HCT116 (cell line): ENCODE measurements around the gene SORBS1. TPM values are rescaled to one million over a fixed set of nuclear protein-coding genes. Genes with fewer than 3 reads are reported as not detected.

Source experiments
- ATAC-seq: fragments of 200-7000 bp; cut with Tn5 transposase; 2 replicates; pipeline ENCODE4 v1.9.1; 2020; ENCODE audit warnings: mild to moderate bottlenecking, moderate library complexity
- BruUV-seq: library from RNA; stranded (reverse); fragments of 400-500 nt; replicated peaks from 2 replicates; lab custom pipeline; 2021; lab: Mats Ljungman, UMichigan
- CTCF ChIA-PET: fragments of 300-600 bp; sonication (Branson Sonifier 250); formaldehyde crosslinking; loops from one replicate; lab custom pipeline; 2021; ENCODE audit warnings: antibody characterized with exemption; lab: Charles Lee
- POLR2A ChIA-PET: fragments of 300-600, 350-600 bp; sonication (Branson Sonifier 250); formaldehyde crosslinking; loops from one replicate; lab custom pipeline; 2021; ENCODE audit warnings: antibody characterized with exemption; lab: Charles Lee
- RAD21 ChIA-PET, 2 experiments: fragments of 300-600 bp; sonication (Branson Sonifier 250); formaldehyde crosslinking; loops; one replicate each; lab custom pipeline; 2023; ENCODE audit warnings: low total read pairs in 2 of 2; ENCODE audit not compliant: uncharacterized antibody in 2 of 2, unreplicated experiment in 2 of 2, low non-redundant PET in 1 of 2; lab: Charles Lee
- DNase-seq: peaks from one replicate; pipeline ENCODE4 v3.0.0-alpha.2; 2010; ENCODE audit warnings: low read depth, low spot score
- H2AFZ ChIP-seq: fragments of 200-600 bp; shearing (Covaris generic), sonication (generic); 2 replicates; pipeline ENCODE4 v1.6.1; 2017; ENCODE audit warnings: low read depth, mixed run types, mixed read lengths, antibody characterized with exemption, low read length; ENCODE audit not compliant: poor library complexity, severe bottlenecking
- H3K27ac ChIP-seq: 2 replicates; pipeline ENCODE4 v1.5.1; 2012; ENCODE audit warnings: low read depth, low read length
- H3K27me3 ChIP-seq: fragments of 200-600 bp; sonication (generic); 2 replicates; pipeline ENCODE4 v1.6.1; 2016; ENCODE audit warnings: mixed run types, low read length, mixed read lengths; ENCODE audit not compliant: insufficient read depth
- H3K36me3 ChIP-seq, 2 experiments: fragments of 200-500 bp in 1 of 2; fragments of 200-600 bp in 1 of 2; sonication (Bioruptor generic) in 1 of 2; sonication (generic) in 1 of 2; 2 replicates each; pipeline versions ENCODE4 v1.5.1 to v1.6.1; 2014 to 2016; ENCODE audit warnings: low read length in 2 of 2, inconsistent platforms in 1 of 2, mixed read lengths in 1 of 2, mixed run types in 1 of 2; ENCODE audit not compliant: insufficient read depth in 2 of 2, control insufficient read depth in 1 of 2
- H3K4me1 ChIP-seq, 2 experiments: fragments of 200-600 bp in 1 of 2; sonication (generic) in 1 of 2; 2 replicates each; pipeline versions ENCODE4 v1.5.1 to v1.6.1; 2012 to 2017; ENCODE audit warnings: low read length in 2 of 2, inconsistent platforms in 1 of 2, mild to moderate bottlenecking in 1 of 2, mixed read lengths in 1 of 2, mixed run types in 1 of 2, moderate library complexity in 1 of 2; ENCODE audit not compliant: insufficient read depth in 2 of 2, control insufficient read depth in 1 of 2
- H3K4me2 ChIP-seq: fragments of 200-600 bp; sonication (generic); 2 replicates; pipeline ENCODE4 v1.6.1; 2017; ENCODE audit warnings: mixed run types, low read length, mixed read lengths
- H3K4me3 ChIP-seq, 2 experiments: fragments of 200-600 bp in 1 of 2; sonication (generic) in 1 of 2; replicated peaks in 1 of 2; 2 replicates each; pipeline ENCODE4 v1.5.1; 2011 to 2016; ENCODE audit warnings: low read length in 2 of 2, control low read depth in 1 of 2, low read depth in 1 of 2, mild to moderate bottlenecking in 1 of 2, mixed read lengths in 1 of 2, mixed run types in 1 of 2
- H3K79me2 ChIP-seq: fragments of 200-600 bp; sonication (generic); 2 replicates; pipeline ENCODE4 v1.6.1; 2017; ENCODE audit warnings: mild to moderate bottlenecking, mixed run types, low read length, moderate library complexity, mixed read lengths; ENCODE audit not compliant: insufficient read depth
- H3K9ac ChIP-seq: fragments of 200-600 bp; sonication (generic); 2 replicates; pipeline ENCODE4 v1.6.1; 2016; ENCODE audit warnings: low read length, mixed read lengths
- H3K9me2 ChIP-seq: fragments of 200-600 bp; sonication (generic), shearing (Covaris generic); 2 replicates; pipeline ENCODE4 v1.6.1; 2017; ENCODE audit warnings: mixed run types, mild to moderate bottlenecking, moderate library complexity; ENCODE audit not compliant: insufficient read depth
- H3K9me3 ChIP-seq, 2 experiments: fragments of 200-500 bp in 1 of 2; fragments of 200-600 bp in 1 of 2; sonication (Bioruptor generic) in 1 of 2; sonication (generic) in 1 of 2; 2 replicates each; pipeline ENCODE4 v1.6.1; 2014 to 2017; ENCODE audit warnings: low read length in 2 of 2, mixed read lengths in 2 of 2, inconsistent platforms in 1 of 2, low read depth in 1 of 2, mild to moderate bottlenecking in 1 of 2, mixed run types in 1 of 2, moderate library complexity in 1 of 2; ENCODE audit not compliant: control insufficient read depth in 1 of 2, insufficient read depth in 1 of 2
- H4K20me1 ChIP-seq: fragments of 200-600 bp; sonication (generic), shearing (Covaris generic); 2 replicates; pipeline ENCODE4 v1.6.1; 2017; ENCODE audit warnings: mixed run types, mild to moderate bottlenecking, moderate library complexity; ENCODE audit not compliant: insufficient read depth
- ATF3 ChIP-seq: IDR thresholded peaks from 2 replicates; pipeline ENCODE4 v1.6.1; 2012
- CBX3 ChIP-seq: IDR thresholded peaks from 2 replicates; pipeline ENCODE4 v1.6.1; 2012; ENCODE audit warnings: low read depth
- CEBPB ChIP-seq: IDR thresholded peaks from 2 replicates; pipeline ENCODE4 v1.6.1; 2012; ENCODE audit warnings: low read depth
- EGR1 ChIP-seq: IDR thresholded peaks from 2 replicates; pipeline ENCODE4 v1.6.1; 2012; ENCODE audit warnings: low read depth
- ELF1 ChIP-seq: IDR thresholded peaks from 2 replicates; pipeline ENCODE4 v1.6.1; 2012; ENCODE audit warnings: low read depth, borderline replicate concordance
- EZH2 ChIP-seq: fragments of 200-600 bp; sonication (generic); IDR thresholded peaks from 2 replicates; pipeline ENCODE4 v1.6.1; 2017; ENCODE audit warnings: antibody characterized with exemption, mixed run types
- FOSL1 ChIP-seq: IDR thresholded peaks from 2 replicates; pipeline ENCODE4 v1.6.1; 2012; ENCODE audit warnings: low read depth
- JUND ChIP-seq: IDR thresholded peaks from 2 replicates; pipeline ENCODE4 v1.6.1; 2012
- POLR2A ChIP-seq: IDR thresholded peaks from 2 replicates; pipeline ENCODE4 v1.7.0; 2011; ENCODE audit warnings: borderline replicate concordance; ENCODE audit not compliant: insufficient read depth, insufficient read length; ENCODE audit errors: extremely low read depth
- POLR2AphosphoS5 ChIP-seq: IDR thresholded peaks from 2 replicates; pipeline ENCODE4 v1.6.1; 2011; ENCODE audit warnings: mild to moderate bottlenecking, low read depth, low read length, moderate library complexity
- RAD21 ChIP-seq: IDR thresholded peaks from 2 replicates; pipeline ENCODE4 v1.6.1; 2012; ENCODE audit warnings: low read depth, mild to moderate bottlenecking
- REST ChIP-seq: IDR thresholded peaks from 2 replicates; pipeline ENCODE4 v1.6.1; 2012; ENCODE audit warnings: low read depth
- SIN3A ChIP-seq: IDR thresholded peaks from 2 replicates; pipeline ENCODE4 v1.6.1; 2012; ENCODE audit warnings: low read depth
- SP1 ChIP-seq: IDR thresholded peaks from 2 replicates; pipeline ENCODE4 v1.6.1; 2012; ENCODE audit warnings: low read depth
- SRF ChIP-seq: IDR thresholded peaks from 2 replicates; pipeline ENCODE4 v1.6.1; 2012; ENCODE audit warnings: low read depth
- TCF7L2 ChIP-seq: IDR thresholded peaks from 2 replicates; pipeline ENCODE4 v1.7.0; 2011; ENCODE audit warnings: borderline replicate concordance, inconsistent platforms; ENCODE audit not compliant: insufficient read depth, insufficient read length; ENCODE audit errors: extremely low read depth
- ZBTB33 ChIP-seq: IDR thresholded peaks from 2 replicates; pipeline ENCODE4 v1.6.1; 2011; ENCODE audit warnings: mild to moderate bottlenecking, low read length, moderate library complexity; ENCODE audit not compliant: insufficient replicate concordance; ENCODE audit errors: extremely low read depth
- ZFX ChIP-seq: fragments of 450-650 bp; IDR thresholded peaks from 2 replicates; pipeline ENCODE4 v1.6.1; 2017
- ZNF274 ChIP-seq: fragments of 200-500 bp; sonication (Bioruptor generic); IDR thresholded peaks from 2 replicates; pipeline ENCODE4 v1.6.1; 2014; ENCODE audit warnings: mild to moderate bottlenecking, low read depth, low read length, inconsistent platforms
- intact Hi-C: fragments of 100-400 bp; cut with micrococcal nuclease; formaldehyde crosslinking; loops from 2 replicates; pipeline ENCODE4 v1.10.0; 2022
- total RNA-seq: library from RNA; stranded (reverse); gene quantifications from one replicate; pipeline ENCODE4 v1.2.1, GENCODE V29; 2021; ENCODE audit not compliant: unreplicated experiment

Gene SORBS1
- total RNA-seq, 1 experiment from 2014 or later, result 3.4 TPM

- no peak for ATAC-seq
- H3K9me3 ChIP-seq, result no peaks in the 10 kb centered on the region
- no peaks in the 10 kb centered on the region for H3K36me3 ChIP-seq
- H3K4me1 ChIP-seq, result peaks cover 0 to 4% of the 10 kb centered on the region in 2 experiments; a peak in 1 of 4 replicates
- CTCF ChIA-PET, result no interaction called here
- no peak overlapping the region for H2AFZ ChIP-seq
- no peaks in the 10 kb centered on the region for H3K9me2 ChIP-seq
- no peak for TF ChIP-seq ZFX
- no peak for TF ChIP-seq SIN3A
- TF ChIP-seq ZNF274, result no peak
- TF ChIP-seq SRF, result no peak
- TF ChIP-seq POLR2AphosphoS5, result no peak
- no peak for TF ChIP-seq RAD21
- no peak for TF ChIP-seq ATF3
- TF ChIP-seq FOSL1, result no peak
- no peak for TF ChIP-seq REST
- TF ChIP-seq CBX3, result no peak
- no peak for TF ChIP-seq ZBTB33
- no peak for TF ChIP-seq TCF7L2
- no peak for TF ChIP-seq SP1
- no peak for TF ChIP-seq EGR1
- no peak for TF ChIP-seq CEBPB
- no peak for TF ChIP-seq ELF1
- TF ChIP-seq JUND, result no peak
- TF ChIP-seq POLR2A, result no peak
- TF ChIP-seq EZH2, result no peak
- BruUV-seq, result no TSS peak
- H3K27ac ChIP-seq, result no peak overlapping the region
- H3K4me3 ChIP-seq, result no peak overlapping the region
- DNase-seq, result no peak
- no peaks in the 10 kb centered on the region for H3K79me2 ChIP-seq
- no peak overlapping the region for H3K4me2 ChIP-seq
- no peaks in the 10 kb centered on the region for H3K27me3 ChIP-seq
- POLR2A ChIA-PET, result no interaction called here
- no peaks in the 10 kb centered on the region for H4K20me1 ChIP-seq
- RAD21 ChIA-PET, result no interaction called here
- intact Hi-C loops, result no loop called here
- no peak overlapping the region for H3K9ac ChIP-seq
Observed at GRCh38 chr10:95297402-95297801, 263.8 kb downstream of the SORBS1 start.
